Motor neuron (in vitro differentiated cells): ENCODE measurements around the gene RANBP3. TPM values are rescaled to one million over a fixed set of nuclear protein-coding genes. Genes with fewer than 3 reads are reported as not detected.
"Not testable (repeated sequence)": the region's sequence is repeated elsewhere in the genome, so short reads cannot be mapped to it uniquely, and the experiment has no call there.

Experiments used
- ATAC-seq, 8 experiments: fragments of 200-7000 bp; cut with Tn5 transposase; replicated peaks in 6 of 8; 2 replicates each; pipeline ENCODE4 v1.8.0; 2021; ENCODE audit warnings: mild to moderate bottlenecking in 8 of 8, moderate library complexity in 8 of 8
- H3K27ac ChIP-seq, 2 donors: fragments of 250-450 bp; sonication (Bioruptor Pico); 2 replicates each; pipeline ENCODE4 v1.9.0; 2021; ENCODE audit warnings: antibody characterized with exemption in 2 of 2, mild to moderate bottlenecking in 2 of 2, moderate library complexity in 1 of 2
- H3K4me1 ChIP-seq, 2 donors: fragments of 250-450 bp; sonication (Bioruptor Pico); replicated peaks in 1 of 2; 2 replicates each; pipeline ENCODE4 v1.6.1; 2021; ENCODE audit warnings: antibody characterized with exemption in 2 of 2, mild to moderate bottlenecking in 2 of 2, moderate library complexity in 1 of 2
- H3K4me3 ChIP-seq, 5 donors: fragments of 250-450 bp; sonication (Bioruptor Pico); 2 replicates each; pipeline ENCODE4 v1.9.0; 2021; ENCODE audit warnings: antibody characterized with exemption in 5 of 5, mild to moderate bottlenecking in 5 of 5, moderate library complexity in 4 of 5
- WGBS, 10 experiments: fragments of 450-650 bp; shearing (Covaris generic); methylation state at CpG; one replicate each; pipeline ENCODE4 v1.0.0; 2022; 5-methylcytosine and 5-hydroxymethylcytosine counted together
- in situ Hi-C, 9 experiments: fragments of 400-800 bp; cut with MboI; loops; one replicate each; pipeline ENCODE4 v1.15.0; 2021; ENCODE audit warnings: low sequenced_read_pairs in 9 of 9, low pct_unique_long_range_greater_than_20kb in 2 of 9; ENCODE audit not compliant: unreplicated experiment in 9 of 9
- total RNA-seq, 8 experiments: library from RNA; unstranded; fragments of 300-600 nt; gene quantifications; 2 replicates each; pipeline versions ENCODE4 v1.2.3 to v1.2.4, GENCODE V29; 2022

Gene RANBP3
- total RNA-seq, 8 experiments from 2014 or later = 31.5 to 69.1 (median 41.0) TPM

DNA sequence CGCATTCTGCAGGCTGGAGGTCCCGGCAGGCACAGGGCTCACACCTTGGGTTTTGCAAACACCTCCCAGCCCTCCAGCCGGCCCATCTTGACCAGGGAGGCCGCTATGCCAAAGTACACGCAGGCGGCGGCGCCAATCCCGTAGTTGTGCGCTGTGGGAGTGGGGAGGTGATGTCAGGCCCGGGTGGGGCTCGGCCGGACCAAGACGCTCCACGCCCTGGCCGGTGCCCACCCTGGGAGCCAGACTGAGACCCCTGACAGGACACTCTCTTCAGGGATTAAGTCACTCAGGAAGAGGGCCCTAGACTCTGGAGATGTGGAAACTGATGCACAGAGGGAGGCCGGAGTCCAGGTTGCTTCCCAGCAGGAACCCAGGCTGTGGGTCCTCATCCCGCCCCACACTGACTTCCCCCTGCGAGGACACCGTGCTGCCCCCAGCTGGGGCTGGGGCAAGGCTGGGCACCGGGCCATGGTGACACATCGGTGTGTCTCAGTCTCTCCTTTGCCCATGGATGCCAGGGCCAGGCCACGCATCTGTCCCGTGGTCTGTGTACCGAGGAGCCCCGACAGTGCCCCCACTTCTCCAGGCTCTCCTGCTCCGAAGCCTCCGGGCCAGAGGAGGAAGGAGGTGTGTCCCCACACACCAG, 83.1 kb downstream of the RANBP3 start:
- peak in 1 of 8 experiments; percentile 5 for ATAC-seq
- H3K4me3 ChIP-seq = no peak overlapping the region
- in situ Hi-C loops = no loop called here
- no peak overlapping the region for H3K27ac ChIP-seq
- peaks cover 0 to 5% of the 10 kb centered on the region in 2 donors for H3K4me1 ChIP-seq
- WGBS, 10 experiments = 72 to 100% (median 92%) methylated on average over 1 to 3 of the region's 28 CpGs; no CpG with 5 or more reads in 7 of the 10 experiments

DNA sequence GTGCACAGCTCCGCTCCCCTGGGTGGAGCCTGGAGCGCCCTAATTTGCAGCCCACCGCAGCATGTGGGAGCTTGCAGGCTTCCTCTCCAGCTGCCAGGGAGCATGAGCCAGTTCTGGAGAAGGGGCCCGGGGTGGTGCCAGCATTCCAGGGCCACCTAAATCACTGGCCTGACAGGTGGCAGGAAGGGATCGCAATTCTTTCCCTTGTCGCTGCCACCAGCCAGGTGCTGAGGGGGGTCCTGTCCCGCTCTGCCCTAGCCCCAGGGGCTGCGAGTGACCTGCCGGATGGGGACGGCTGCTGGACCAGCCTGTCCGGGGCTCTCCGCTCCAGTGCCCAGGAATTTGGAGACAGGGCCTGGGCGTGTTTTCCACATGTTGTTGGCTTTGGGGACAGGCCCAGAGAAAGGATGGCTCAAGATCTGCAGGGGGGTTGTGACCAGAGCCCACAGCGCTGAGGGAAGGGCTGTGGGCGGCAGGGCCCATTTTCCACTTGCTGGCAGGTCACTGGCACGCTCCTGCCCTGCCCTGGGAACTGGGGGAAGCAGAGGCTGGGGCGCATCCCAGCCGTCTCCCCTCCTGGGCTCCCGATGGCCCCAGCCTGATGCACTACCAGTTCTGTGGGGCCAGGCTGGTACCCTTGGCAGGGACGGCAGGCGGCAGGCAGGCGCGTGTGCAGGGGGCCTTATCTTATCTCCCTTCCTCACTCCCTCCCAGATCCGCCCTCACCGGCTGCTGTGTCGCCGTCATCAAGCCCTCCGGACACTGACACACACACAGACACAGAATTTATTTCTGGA, 83.8 kb downstream of the RANBP3 start:
- 27 to 100% (median 90%) methylated on average over 2 to 14 of the region's 28 CpGs; no CpG with 5 or more reads in 3 of the 10 experiments for WGBS, 10 experiments
- peak in 3 of 8 experiments; percentile 2 to 4 (median 3) for ATAC-seq
- no peak overlapping the region for H3K27ac ChIP-seq
- no peak overlapping the region for H3K4me3 ChIP-seq
- peaks cover 0 to 5% of the 10 kb centered on the region in 2 donors for H3K4me1 ChIP-seq
- in situ Hi-C loops = no loop called here

DNA sequence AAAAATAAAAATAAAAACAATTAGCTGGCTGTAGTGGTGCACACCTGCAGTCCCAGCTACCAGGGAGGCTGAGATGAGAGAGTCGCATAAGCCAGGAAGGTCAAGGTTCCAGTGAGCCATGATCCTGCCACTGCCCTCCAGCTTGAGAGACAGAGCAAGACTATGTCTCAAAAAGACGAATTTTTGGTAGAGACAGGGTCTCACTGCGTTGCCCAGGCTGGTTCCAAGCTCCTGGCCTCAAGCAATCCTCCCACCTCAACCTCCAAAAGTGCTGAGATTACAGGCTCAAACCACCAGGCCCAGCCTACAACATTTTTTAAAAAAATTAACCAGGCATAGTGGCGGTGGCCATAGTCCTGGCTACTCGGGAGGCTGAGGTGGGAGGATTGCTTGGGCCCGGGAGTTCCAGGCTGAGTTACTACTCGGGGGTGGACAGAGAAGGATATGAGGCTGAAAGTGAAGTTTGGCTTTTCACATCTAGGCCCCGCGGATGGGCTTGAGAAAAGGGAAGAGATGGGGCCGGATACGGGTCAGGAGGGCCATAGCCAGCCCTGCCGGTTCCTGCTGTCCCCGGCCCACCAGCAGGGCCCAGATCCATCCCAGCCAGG, 84.5 kb downstream of the RANBP3 start:
- peaks cover 0 to 5% of the 10 kb centered on the region in 2 donors for H3K4me1 ChIP-seq
- in situ Hi-C loops = no loop called here
- H3K4me3 ChIP-seq = no peak overlapping the region
- ATAC-seq = peak in 1 of 8 experiments; percentile 11
- H3K27ac ChIP-seq = no peak overlapping the region
- 10 to 93% (median 61%) methylated on average over 2 to 12 of the region's 13 CpGs; no CpG with 5 or more reads in 4 of the 10 experiments for WGBS, 10 experiments

DNA sequence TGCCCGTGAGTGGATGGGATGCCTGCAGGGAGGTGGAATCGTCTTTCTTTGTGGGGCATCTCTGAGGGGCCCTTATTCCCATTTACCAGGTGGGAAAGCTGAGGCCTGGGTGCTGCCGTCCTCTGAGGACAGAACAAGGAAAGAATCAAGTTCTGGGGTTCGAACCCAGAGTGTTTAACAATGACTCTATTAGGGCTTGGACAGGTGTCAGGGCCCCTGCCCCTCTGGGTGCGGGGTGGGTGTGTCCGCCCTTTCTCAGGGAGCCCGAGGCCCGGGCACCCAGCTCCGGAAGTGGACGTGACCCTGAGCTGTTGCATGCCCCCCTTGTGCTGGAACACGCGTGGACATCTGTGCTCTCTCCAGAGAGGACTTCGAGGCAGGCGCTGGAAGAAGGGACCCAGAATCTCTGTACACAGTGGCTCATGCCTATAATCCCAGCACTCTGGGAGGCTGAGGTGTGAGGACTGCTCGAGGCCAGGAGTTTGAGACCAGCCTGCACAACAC, 85.1 kb downstream of the RANBP3 start:
- peaks cover 0 to 5% of the 10 kb centered on the region in 2 donors for H3K4me1 ChIP-seq
- in situ Hi-C loops = no loop called here
- no peak overlapping the region for H3K4me3 ChIP-seq
- H3K27ac ChIP-seq = no peak overlapping the region
- no peak for ATAC-seq
- WGBS, 10 experiments = 34 to 76% (median 67%) methylated on average over 2 to 7 of the region's 15 CpGs; no CpG with 5 or more reads in 7 of the 10 experiments

DNA sequence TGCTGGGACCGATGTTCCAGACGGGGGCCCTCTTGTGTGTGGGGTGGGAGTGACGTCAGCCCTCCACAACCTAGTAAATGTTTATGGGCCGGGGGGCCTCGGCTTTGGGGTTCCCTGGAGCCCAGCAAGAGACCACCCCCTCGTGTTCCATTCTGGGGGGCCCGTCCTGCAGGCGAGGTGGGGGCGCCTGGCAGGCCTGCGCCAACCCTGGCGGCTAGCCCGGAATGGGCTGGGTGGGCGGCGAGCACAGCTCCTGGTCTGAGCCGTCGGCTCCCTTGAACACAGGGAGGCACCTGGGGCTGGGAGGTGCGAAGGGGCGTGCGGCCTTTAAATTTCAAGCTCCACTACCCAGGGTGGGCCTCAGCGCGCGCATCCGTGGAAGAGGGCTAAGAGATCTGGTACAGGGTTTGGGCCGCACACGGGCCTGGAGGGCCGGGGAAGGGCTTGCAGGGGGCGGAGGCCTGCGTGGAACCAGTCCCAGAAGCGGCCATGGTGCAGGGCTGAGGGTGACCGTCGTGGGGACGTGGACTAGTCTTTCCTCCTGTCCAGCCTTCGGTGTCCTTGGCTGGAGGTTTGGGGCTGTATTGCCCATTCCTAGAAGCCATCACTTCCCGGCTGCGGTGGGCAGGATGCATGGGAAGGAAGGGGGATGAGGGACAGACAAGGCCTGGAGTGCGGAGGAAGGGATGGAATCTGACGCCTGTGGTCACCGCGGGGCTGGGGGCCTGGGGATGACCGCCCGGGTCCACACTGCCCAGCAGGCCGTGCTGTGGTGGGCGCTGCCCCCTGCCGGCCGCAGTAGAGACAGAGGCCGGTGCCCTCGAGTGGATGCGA, 85.8 kb downstream of the RANBP3 start:
- H3K4me1 ChIP-seq = peaks cover 0 to 5% of the 10 kb centered on the region in 2 donors
- no peak overlapping the region for H3K27ac ChIP-seq
- no peak overlapping the region for H3K4me3 ChIP-seq
- ATAC-seq = peak; percentile 60 to 70 (median 64)
- in situ Hi-C loops = no loop called here
- 0 to 17% methylated on average over 1 of the region's 48 CpGs; no CpG with 5 or more reads in 8 of the 10 experiments for WGBS, 10 experiments

DNA sequence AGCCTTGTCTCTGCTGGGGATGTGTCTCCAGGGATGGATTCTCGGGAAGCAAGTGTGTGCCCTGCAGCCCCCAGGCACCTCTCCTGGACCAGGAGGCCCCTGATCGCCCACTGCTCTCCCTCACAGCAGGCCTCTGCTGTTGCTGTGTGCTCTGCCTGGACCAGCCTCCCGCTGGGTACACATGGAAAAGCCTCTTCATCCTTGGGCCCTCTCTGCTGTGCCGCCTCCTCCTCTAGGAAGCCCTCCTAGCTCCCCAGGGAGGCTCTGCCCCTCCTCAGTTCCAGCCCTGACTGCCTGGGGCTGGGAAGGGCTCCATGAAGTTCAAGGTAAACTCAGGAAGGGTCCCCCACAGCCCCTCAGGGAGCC, 86.4 kb downstream of the RANBP3 start:
- no CpG with 5 or more reads among the region's 4 CpGs for WGBS, 10 experiments
- in situ Hi-C loops = no loop called here
- peak in 1 of 8 experiments; percentile 8 for ATAC-seq
- Histone ChIP-seq H3K4me1 (peaks cover 0 to 5% of the 10 kb centered on the region in 2 donors), H3K27ac (no peak overlapping the region), H3K4me3 (no peak overlapping the region)

DNA sequence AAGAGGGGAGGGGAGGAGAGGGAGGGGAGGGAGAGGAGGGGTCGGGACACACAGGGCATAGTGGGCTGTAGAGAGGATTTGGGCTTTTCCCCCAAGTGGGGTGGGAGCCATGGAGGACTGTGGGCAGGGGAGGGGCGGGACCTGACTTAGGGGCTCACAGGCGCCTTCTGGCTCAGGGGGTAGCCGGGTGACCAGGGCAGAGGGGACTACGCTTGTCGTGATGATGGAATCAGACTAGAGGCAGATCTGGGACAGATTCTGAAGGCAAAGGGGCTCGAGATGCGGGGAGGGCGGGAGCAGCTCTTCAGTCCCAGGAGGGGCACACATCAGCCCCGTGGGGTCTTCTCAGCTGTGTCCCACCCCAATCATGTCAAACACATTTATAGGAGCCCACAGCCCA, 87.8 kb downstream of the RANBP3 start:
- H3K4me3 ChIP-seq = no peak overlapping the region
- peaks cover 0 to 5% of the 10 kb centered on the region in 2 donors for H3K4me1 ChIP-seq
- WGBS, 10 experiments = no CpG with 5 or more reads among the region's 10 CpGs
- in situ Hi-C loops = no loop called here
- H3K27ac ChIP-seq = no peak overlapping the region
- ATAC-seq = peak in 1 of 8 experiments; percentile 3

DNA sequence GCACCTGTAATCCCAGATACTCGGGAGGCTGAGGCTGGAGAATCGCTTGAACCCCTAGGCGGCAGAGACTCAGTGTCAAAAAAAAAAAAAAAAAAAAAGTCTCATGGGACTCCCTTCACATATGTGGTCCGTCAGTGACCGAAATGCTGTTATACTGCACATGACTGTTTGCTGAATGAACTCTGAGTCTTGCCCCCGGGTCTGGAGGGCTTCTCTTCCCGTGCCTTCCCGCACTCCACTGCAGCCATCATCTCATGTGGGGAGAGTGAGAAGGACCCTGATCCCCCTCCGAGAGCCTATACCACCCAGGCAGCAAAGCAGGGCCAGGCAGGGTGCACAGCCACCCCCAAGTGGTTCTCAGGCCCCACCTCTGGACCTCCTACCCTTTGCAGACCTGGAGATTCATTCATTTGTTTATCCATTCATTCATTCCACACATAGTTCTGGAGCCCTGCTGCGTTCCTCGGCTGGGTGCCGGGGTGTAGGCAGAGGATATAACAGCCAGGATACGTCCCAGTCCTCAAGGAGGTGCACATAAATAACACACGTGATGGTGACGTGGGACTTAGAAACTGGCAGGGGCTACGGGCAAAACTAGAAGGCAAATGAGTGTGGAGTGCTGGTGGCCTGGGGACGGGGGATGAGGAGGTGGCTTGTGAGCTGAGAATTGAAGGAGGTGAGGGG, 88.5 kb downstream of the RANBP3 start:
- Histone ChIP-seq H3K27ac (no peak overlapping the region), H3K4me3 (no peak overlapping the region), H3K4me1 (peaks cover 0 to 5% of the 10 kb centered on the region in 2 donors)
- 39 to 100% (median 77%) methylated on average over 1 to 8 of the region's 17 CpGs; no CpG with 5 or more reads in 1 of the 10 experiments for WGBS, 10 experiments
- in situ Hi-C loops = loop anchor here in 1 of 9 experiments (10.0 kb wide), 1 partner anchor 85 kb away; the partner anchor contains the start of gene NRTN
- peak in 1 of 8 experiments; percentile 6 for ATAC-seq

DNA sequence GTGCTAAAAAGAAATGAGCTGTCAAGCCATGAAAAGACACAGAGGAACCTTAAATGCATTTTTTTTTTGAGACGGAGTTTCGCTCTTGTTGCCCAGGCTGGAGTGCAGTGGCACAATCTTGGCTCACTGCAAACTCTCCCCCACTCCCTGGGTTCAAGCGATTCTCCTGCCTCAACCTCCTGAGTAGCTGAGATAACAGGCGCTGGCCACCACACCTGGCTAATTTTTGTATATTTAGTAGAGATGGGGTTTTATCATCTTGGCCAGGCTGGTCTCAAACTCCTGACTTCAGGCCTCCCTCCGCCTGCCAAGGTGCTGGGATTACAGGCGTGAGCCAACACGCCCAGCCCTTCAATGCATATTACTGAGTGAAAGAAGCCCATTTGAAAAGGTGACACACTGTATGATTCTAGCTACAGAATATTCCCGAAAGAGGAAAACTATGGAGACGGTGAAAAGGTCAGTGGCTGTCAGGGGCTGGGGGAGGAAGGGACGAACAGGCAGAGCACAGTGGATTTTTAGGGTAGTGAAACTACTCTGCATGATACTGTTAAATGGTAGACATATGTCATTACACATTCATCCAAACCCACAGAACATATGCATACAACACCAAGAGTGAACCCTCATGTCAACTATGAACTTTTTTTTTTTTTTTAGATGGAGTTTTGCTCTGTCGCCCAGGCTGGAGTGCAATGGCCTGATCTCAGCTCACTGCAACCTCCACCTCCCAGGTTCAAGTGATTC, 93.7 kb downstream of the RANBP3 start:
- peaks cover 6 to 12% of the 10 kb centered on the region in 2 donors for H3K4me1 ChIP-seq
- not testable (repeated sequence) for H3K27ac ChIP-seq, ATAC-seq, H3K4me3 ChIP-seq
- in situ Hi-C loops = loop anchor here in 1 of 9 experiments (10.0 kb wide), 1 partner anchor 79 kb away; the partner anchor contains the start of gene NRTN
- WGBS, 10 experiments = 50 to 93% (median 80%) methylated on average over 2 to 10 of the region's 11 CpGs

DNA sequence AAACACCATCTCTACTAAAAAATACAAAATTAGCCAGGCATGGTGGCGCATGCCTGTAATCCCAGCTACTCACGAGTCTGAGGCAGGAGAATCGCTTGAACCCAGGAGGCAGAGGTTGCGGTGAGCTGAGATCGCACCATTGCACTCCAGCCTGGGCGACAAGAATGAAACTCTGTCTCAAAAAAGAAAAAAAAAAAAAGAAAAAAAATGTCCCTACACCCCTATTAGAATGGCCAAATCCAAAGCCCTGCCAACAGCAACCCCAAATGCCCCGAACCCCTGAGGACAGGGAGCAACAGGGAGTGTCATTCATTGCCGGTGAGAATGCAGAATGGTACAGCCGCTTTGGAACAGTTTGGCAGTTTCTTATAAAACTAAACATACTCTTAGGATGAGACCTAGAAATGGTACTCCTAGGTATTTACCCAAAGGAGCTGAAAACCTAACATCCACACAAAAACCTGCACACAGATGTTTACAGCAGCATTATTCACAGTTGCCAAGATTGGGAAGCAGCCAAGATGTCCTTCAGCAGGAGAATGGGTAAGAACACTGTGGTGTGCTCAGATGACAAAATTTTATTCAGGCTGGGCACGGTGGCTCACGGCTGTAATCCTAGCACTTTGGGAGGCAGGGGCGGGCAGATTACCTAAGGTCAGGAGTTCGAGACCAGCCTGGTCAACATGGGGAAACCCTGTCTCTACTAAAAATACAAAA, 94.6 kb downstream of the RANBP3 start:
- in situ Hi-C loops = loop anchor here in 1 of 9 experiments (10.0 kb wide), 1 partner anchor 79 kb away; the partner anchor contains the start of gene NRTN

More for the DNA sequence above, 94.6 kb downstream of the RANBP3 start:
- not testable (repeated sequence) for H3K27ac ChIP-seq, H3K4me3 ChIP-seq, ATAC-seq
- peaks cover 9 to 13% of the 10 kb centered on the region in 2 donors for H3K4me1 ChIP-seq
- 0 to 92% (median 79%) methylated on average over 1 to 6 of the region's 13 CpGs; no CpG with 5 or more reads in 2 of the 10 experiments for WGBS, 10 experiments
